ENCODE results near the gene APOE.
"Not testable (repeated sequence)": the region's sequence is repeated elsewhere in the genome, so short reads cannot be mapped to it uniquely, and the experiment has no call there.

The APOE gene

GRCh38 chr19:44874317-44874716 lies 31.3 kb upstream of the APOE start:
- Histone ChIP-seq H3K9me3 (replicated peaks; ENCODE audit: low read length) (no peaks in the 10 kb centered on the region), H3K4me3 (ENCODE audit: low read length) (no peak overlapping the region), H3K27me3 (ENCODE audit: control insufficient read depth, insufficient read depth, low read length) (no peaks in the 10 kb centered on the region), H3K4me2 (ENCODE audit: low read length) (no peak overlapping the region), H3K9ac (ENCODE audit: low read depth, low read length) (no peak overlapping the region), H3K4me1 (ENCODE audit: control insufficient read depth, insufficient read depth, low read length) (peaks cover 22% of the 10 kb centered on the region), H3K36me3 (ENCODE audit: insufficient read depth, low read length) (peaks cover 63% of the 10 kb centered on the region)

GRCh38 chr19:44875666-44876451 lies 29.7 kb upstream of the APOE start:
- H3K9me3 ChIP-seq (replicated peaks; ENCODE audit: low read length), result no peaks in the 10 kb centered on the region
- H3K27me3 ChIP-seq (ENCODE audit: control insufficient read depth, insufficient read depth, low read length), result no peaks in the 10 kb centered on the region
- H3K36me3 ChIP-seq (ENCODE audit: insufficient read depth, low read length), result peaks cover 63% of the 10 kb centered on the region
- H3K4me1 ChIP-seq (ENCODE audit: control insufficient read depth, insufficient read depth, low read length), result peaks cover 12% of the 10 kb centered on the region
- no peak overlapping the region for H3K9ac ChIP-seq (ENCODE audit: low read depth, low read length)
- H3K4me2 ChIP-seq (ENCODE audit: low read length), result peak overlapping the region; percentile 25
- no peak overlapping the region for H3K4me3 ChIP-seq (ENCODE audit: low read length)

GRCh38 chr19:44876930-44877535 lies 28.6 kb upstream of the APOE start:
- no peak overlapping the region for H3K4me3 ChIP-seq (ENCODE audit: low read length)

GRCh38 chr19:44878120-44878865 lies 27.3 kb upstream of the APOE start:
- no peak overlapping the region for H3K4me2 ChIP-seq (ENCODE audit: low read length)
- no peaks in the 10 kb centered on the region for H3K9me3 ChIP-seq (replicated peaks; ENCODE audit: low read length)
- peaks cover 49% of the 10 kb centered on the region for H3K36me3 ChIP-seq (ENCODE audit: insufficient read depth, low read length)
- peaks cover 12% of the 10 kb centered on the region for H3K4me1 ChIP-seq (ENCODE audit: control insufficient read depth, insufficient read depth, low read length)
- no peak overlapping the region for H3K4me3 ChIP-seq (ENCODE audit: low read length)
- H3K9ac ChIP-seq (ENCODE audit: low read depth, low read length), result no peak overlapping the region
- H3K27me3 ChIP-seq (ENCODE audit: control insufficient read depth, insufficient read depth, low read length), result no peaks in the 10 kb centered on the region

More at GRCh38 chr19:44876930-44877535, 28.6 kb upstream of the APOE start:
- no peak overlapping the region for H3K4me2 ChIP-seq (ENCODE audit: low read length)
- H3K9ac ChIP-seq (ENCODE audit: low read depth, low read length), result no peak overlapping the region
- H3K9me3 ChIP-seq (replicated peaks; ENCODE audit: low read length), result no peaks in the 10 kb centered on the region
- peaks cover 59% of the 10 kb centered on the region for H3K36me3 ChIP-seq (ENCODE audit: insufficient read depth, low read length)
- H3K4me1 ChIP-seq (ENCODE audit: control insufficient read depth, insufficient read depth, low read length), result peaks cover 12% of the 10 kb centered on the region
- H3K27me3 ChIP-seq (ENCODE audit: control insufficient read depth, insufficient read depth, low read length), result no peaks in the 10 kb centered on the region

- Histone ChIP-seq H3K4me3 (ENCODE audit: low read length) (no peak overlapping the region), H3K9me3 (replicated peaks; ENCODE audit: low read length) (no peaks in the 10 kb centered on the region), H3K4me2 (ENCODE audit: low read length) (no peak overlapping the region), H3K27me3 (ENCODE audit: control insufficient read depth, insufficient read depth, low read length) (no peaks in the 10 kb centered on the region), H3K36me3 (ENCODE audit: insufficient read depth, low read length) (peaks cover 43% of the 10 kb centered on the region), H3K9ac (ENCODE audit: low read depth, low read length) (no peak overlapping the region), H3K4me1 (ENCODE audit: control insufficient read depth, insufficient read depth, low read length) (peaks cover 12% of the 10 kb centered on the region)
These were observed 26.1 kb upstream of the APOE start for GRCh38 chr19:44879309-44880065.

- no peak overlapping the region for H3K4me2 ChIP-seq (ENCODE audit: low read length)
- H3K4me3 ChIP-seq (ENCODE audit: low read length), result no peak overlapping the region
- no peaks in the 10 kb centered on the region for H3K27me3 ChIP-seq (ENCODE audit: control insufficient read depth, insufficient read depth, low read length)
- H3K9ac ChIP-seq (ENCODE audit: low read depth, low read length), result no peak overlapping the region
- H3K9me3 ChIP-seq (replicated peaks; ENCODE audit: low read length), result no peaks in the 10 kb centered on the region
- H3K4me1 ChIP-seq (ENCODE audit: control insufficient read depth, insufficient read depth, low read length), result no peaks in the 10 kb centered on the region
- peaks cover 33% of the 10 kb centered on the region for H3K36me3 ChIP-seq (ENCODE audit: insufficient read depth, low read length)
These were observed 23.5 kb upstream of the APOE start for GRCh38 chr19:44882063-44882462.

- H3K9me3 ChIP-seq (replicated peaks; ENCODE audit: low read length); H3K4me3 ChIP-seq (ENCODE audit: low read length); H3K27me3 ChIP-seq (ENCODE audit: control insufficient read depth, insufficient read depth, low read length); H3K4me1 ChIP-seq (ENCODE audit: control insufficient read depth, insufficient read depth, low read length); H3K9ac ChIP-seq (ENCODE audit: low read depth, low read length); H3K4me2 ChIP-seq (ENCODE audit: low read length): not testable (repeated sequence)
- H3K36me3 ChIP-seq (ENCODE audit: insufficient read depth, low read length), result peaks cover 28% of the 10 kb centered on the region
These were observed 22.8 kb upstream of the APOE start for GRCh38 chr19:44882619-44883397.

GRCh38 chr19:44883922-44884321 lies 21.7 kb upstream of the APOE start:
- H3K4me3 ChIP-seq (ENCODE audit: low read length), result no peak overlapping the region
- H3K9ac ChIP-seq (ENCODE audit: low read depth, low read length), result no peak overlapping the region
- H3K4me2 ChIP-seq (ENCODE audit: low read length), result no peak overlapping the region
- no peaks in the 10 kb centered on the region for H3K4me1 ChIP-seq (ENCODE audit: control insufficient read depth, insufficient read depth, low read length)
- peaks cover 28% of the 10 kb centered on the region for H3K36me3 ChIP-seq (ENCODE audit: insufficient read depth, low read length)
- no peaks in the 10 kb centered on the region for H3K27me3 ChIP-seq (ENCODE audit: control insufficient read depth, insufficient read depth, low read length)
- no peaks in the 10 kb centered on the region for H3K9me3 ChIP-seq (replicated peaks; ENCODE audit: low read length)

- Histone ChIP-seq H3K27me3 (ENCODE audit: control insufficient read depth, insufficient read depth, low read length) (no peaks in the 10 kb centered on the region), H3K4me1 (ENCODE audit: control insufficient read depth, insufficient read depth, low read length) (peaks cover under 1% of the 10 kb centered on the region), H3K36me3 (ENCODE audit: insufficient read depth, low read length) (peaks cover 29% of the 10 kb centered on the region), H3K9me3 (replicated peaks; ENCODE audit: low read length) (no peaks in the 10 kb centered on the region), H3K9ac (ENCODE audit: low read depth, low read length) (no peak overlapping the region), H3K4me2 (ENCODE audit: low read length) (no peak overlapping the region), H3K4me3 (ENCODE audit: low read length) (no peak overlapping the region)
These were observed 21.0 kb upstream of the APOE start for GRCh38 chr19:44884566-44884965.

- no peaks in the 10 kb centered on the region for H3K27me3 ChIP-seq (ENCODE audit: control insufficient read depth, insufficient read depth, low read length)
- H3K9ac ChIP-seq (ENCODE audit: low read depth, low read length), result no peak overlapping the region
- no peak overlapping the region for H3K4me3 ChIP-seq (ENCODE audit: low read length)
- H3K4me1 ChIP-seq (ENCODE audit: control insufficient read depth, insufficient read depth, low read length), result peaks cover 6% of the 10 kb centered on the region
- peaks cover 29% of the 10 kb centered on the region for H3K36me3 ChIP-seq (ENCODE audit: insufficient read depth, low read length)
- H3K4me2 ChIP-seq (ENCODE audit: low read length), result no peak overlapping the region
- H3K9me3 ChIP-seq (replicated peaks; ENCODE audit: low read length), result no peaks in the 10 kb centered on the region
These were observed 19.5 kb upstream of the APOE start for GRCh38 chr19:44886141-44886540.
